ENCODE measurements around the gene RBM33.

The RBM33 gene

DNA sequence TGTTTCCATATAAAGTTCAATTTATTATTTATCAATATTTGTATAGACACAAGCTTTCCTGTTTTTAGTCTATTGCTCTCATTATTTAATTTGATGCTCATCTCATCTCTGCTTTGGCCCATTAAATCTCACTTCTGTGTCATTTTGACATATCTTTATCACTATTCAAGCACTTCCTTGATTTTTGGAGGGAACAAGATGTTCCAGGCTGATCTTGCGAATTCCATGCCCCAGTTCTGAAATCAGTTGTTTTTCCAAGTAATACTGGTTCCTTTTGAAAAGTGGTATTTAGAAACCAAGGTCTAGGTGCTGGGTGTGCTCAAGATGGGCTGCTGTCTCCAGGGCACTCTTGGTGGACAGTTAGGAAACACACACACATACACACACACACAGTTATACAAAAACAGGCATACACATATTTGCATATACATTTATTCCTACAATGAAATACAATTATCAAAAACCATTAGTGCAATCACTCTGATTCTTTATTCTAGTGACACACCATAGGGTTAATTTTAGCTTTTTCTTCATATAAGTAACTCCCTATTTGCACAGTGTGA lies 4.4 kb upstream of the RBM33 start:
- H3K4me1 ChIP-seq (ENCODE audit: insufficient read depth, poor library complexity, severe bottlenecking): no peaks in the 10 kb centered on the region
- no peak for ATAC-seq (ENCODE audit: low read depth)
- no peak overlapping the region for H3K27ac ChIP-seq (ENCODE audit: poor library complexity, severe bottlenecking)
- no peaks in the 10 kb centered on the region for H3K27me3 ChIP-seq (ENCODE audit: insufficient read depth, poor library complexity, severe bottlenecking)
- TF ChIP-seq, protein P1, sequence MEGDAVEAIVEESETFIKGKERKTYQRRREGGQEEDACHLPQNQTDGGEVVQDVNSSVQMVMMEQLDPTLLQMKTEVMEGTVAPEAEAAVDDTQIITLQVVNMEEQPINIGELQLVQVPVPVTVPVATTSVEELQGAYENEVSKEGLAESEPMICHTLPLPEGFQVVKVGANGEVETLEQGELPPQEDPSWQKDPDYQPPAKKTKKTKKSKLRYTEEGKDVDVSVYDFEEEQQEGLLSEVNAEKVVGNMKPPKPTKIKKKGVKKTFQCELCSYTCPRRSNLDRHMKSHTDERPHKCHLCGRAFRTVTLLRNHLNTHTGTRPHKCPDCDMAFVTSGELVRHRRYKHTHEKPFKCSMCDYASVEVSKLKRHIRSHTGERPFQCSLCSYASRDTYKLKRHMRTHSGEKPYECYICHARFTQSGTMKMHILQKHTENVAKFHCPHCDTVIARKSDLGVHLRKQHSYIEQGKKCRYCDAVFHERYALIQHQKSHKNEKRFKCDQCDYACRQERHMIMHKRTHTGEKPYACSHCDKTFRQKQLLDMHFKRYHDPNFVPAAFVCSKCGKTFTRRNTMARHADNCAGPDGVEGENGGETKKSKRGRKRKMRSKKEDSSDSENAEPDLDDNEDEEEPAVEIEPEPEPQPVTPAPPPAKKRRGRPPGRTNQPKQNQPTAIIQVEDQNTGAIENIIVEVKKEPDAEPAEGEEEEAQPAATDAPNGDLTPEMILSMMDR (IDR thresholded peaks at IDR 0.05; ENCODE audit: poor library complexity, severe bottlenecking): no peak
- H3K9me3 ChIP-seq (ENCODE audit: severe bottlenecking): peaks cover 6% of the 10 kb centered on the region
- H3K4me3 ChIP-seq (ENCODE audit: severe bottlenecking): no peak overlapping the region
- DNase-seq (ENCODE audit: low spot score): no peak
- peaks cover 15% of the 10 kb centered on the region for H3K36me3 ChIP-seq (ENCODE audit: low read depth)

DNA sequence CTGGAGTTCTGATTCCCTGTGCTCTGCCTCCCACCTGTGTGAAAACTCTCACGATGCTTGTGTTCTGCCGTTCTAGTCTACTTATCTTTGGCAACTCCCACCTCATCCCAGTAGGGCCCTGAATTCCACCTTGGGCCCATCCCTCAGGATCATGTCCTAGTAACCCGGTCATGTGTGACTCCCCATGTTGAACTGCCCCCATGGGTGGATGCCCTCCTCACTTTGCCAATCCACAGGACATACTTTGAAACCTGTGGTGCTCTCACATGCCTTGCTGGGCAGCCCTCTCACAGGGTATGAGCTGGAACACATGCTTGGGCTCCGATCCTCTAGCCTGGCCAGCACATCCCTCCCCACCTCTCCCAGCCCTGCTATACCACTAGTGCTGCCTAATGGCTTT lies 3.8 kb upstream of the RBM33 start:
- TF ChIP-seq, protein P1 (IDR thresholded peaks at IDR 0.05; ENCODE audit: poor library complexity, severe bottlenecking): no peak
- DNase-seq (ENCODE audit: low spot score) (no peak), ATAC-seq (ENCODE audit: low read depth) (no peak)

DNA sequence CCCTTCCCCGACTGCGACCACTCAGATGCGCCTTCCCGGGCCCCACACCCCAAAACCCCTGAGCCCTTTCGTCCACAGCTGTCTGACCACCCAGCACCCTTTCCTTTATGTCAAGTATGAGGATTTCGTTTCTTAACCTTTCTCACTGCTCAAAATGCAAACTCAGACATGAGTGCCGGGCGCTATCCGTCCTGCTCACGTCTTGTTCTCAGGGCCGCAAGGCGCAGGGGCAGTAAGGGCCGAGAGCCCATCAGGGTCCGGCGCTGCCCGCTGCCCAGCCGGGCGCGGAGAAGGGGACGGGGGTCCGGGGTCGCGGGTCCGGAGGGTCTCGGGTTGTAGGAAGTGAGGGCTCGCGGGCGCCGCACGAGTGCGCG lies 670 bp upstream of the RBM33 start:
- Histone ChIP-seq H3K4me3 (ENCODE audit: severe bottlenecking) (peak overlapping the region; percentile 94), H3K36me3 (ENCODE audit: low read depth) (peaks cover 45% of the 10 kb centered on the region), H3K27ac (ENCODE audit: poor library complexity, severe bottlenecking) (peak overlapping the region; percentile 77), H3K9me3 (ENCODE audit: severe bottlenecking) (peaks cover 3% of the 10 kb centered on the region), H3K4me1 (ENCODE audit: insufficient read depth, poor library complexity, severe bottlenecking) (peaks cover 8% of the 10 kb centered on the region), H3K27me3 (ENCODE audit: insufficient read depth, poor library complexity, severe bottlenecking) (no peaks in the 10 kb centered on the region)
- ATAC-seq (ENCODE audit: low read depth) (peak; percentile 32), DNase-seq (ENCODE audit: low spot score) (no peak)
- TF ChIP-seq, protein P1 (IDR thresholded peaks at IDR 0.05; ENCODE audit: poor library complexity, severe bottlenecking): no peak

More for the DNA sequence above, 3.8 kb upstream of the RBM33 start:
- Histone ChIP-seq H3K27me3 (ENCODE audit: insufficient read depth, poor library complexity, severe bottlenecking) (no peaks in the 10 kb centered on the region), H3K27ac (ENCODE audit: poor library complexity, severe bottlenecking) (no peak overlapping the region), H3K4me3 (ENCODE audit: severe bottlenecking) (no peak overlapping the region), H3K4me1 (ENCODE audit: insufficient read depth, poor library complexity, severe bottlenecking) (no peaks in the 10 kb centered on the region), H3K36me3 (ENCODE audit: low read depth) (peaks cover 15% of the 10 kb centered on the region), H3K9me3 (ENCODE audit: severe bottlenecking) (peaks cover 6% of the 10 kb centered on the region)

DNA sequence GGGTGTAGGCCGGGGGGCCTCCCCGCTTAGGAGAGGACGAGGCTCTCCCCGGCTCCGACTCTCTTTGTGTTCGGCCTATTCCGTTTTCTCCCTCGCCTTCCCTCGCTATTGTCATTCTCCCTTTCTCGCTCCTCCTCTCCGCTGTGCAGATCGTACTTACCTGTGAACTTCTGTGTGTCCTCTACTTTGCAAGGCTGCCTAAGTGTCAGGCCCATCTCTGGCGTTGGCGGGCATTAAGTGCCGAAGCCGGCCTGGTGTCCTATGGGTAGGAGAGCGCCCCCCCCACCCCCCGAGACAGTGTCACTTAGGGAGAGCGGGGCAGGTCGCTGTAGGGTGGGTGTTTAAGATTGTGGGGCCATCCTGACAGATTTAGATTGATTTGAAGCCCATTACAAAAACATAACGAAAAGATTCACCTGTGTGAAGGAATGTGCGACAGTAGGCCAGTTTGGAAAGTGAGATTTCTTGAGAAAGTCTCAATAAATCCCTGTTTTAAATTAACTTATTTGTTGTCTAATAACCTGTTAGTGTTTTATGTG lies 579 bp downstream of the RBM33 start:
- Histone ChIP-seq H3K27ac (ENCODE audit: poor library complexity, severe bottlenecking) (peak overlapping the region; percentile 77), H3K4me3 (ENCODE audit: severe bottlenecking) (peak overlapping the region; percentile 94), H3K9me3 (ENCODE audit: severe bottlenecking) (peaks cover 9% of the 10 kb centered on the region), H3K36me3 (ENCODE audit: low read depth) (peaks cover 57% of the 10 kb centered on the region), H3K27me3 (ENCODE audit: insufficient read depth, poor library complexity, severe bottlenecking) (no peaks in the 10 kb centered on the region), H3K4me1 (ENCODE audit: insufficient read depth, poor library complexity, severe bottlenecking) (peaks cover 8% of the 10 kb centered on the region)
- DNase-seq (ENCODE audit: low spot score) (no peak), ATAC-seq (ENCODE audit: low read depth) (peak; percentile 34)
- TF ChIP-seq, protein P1 (IDR thresholded peaks at IDR 0.05; ENCODE audit: poor library complexity, severe bottlenecking): no peak

DNA sequence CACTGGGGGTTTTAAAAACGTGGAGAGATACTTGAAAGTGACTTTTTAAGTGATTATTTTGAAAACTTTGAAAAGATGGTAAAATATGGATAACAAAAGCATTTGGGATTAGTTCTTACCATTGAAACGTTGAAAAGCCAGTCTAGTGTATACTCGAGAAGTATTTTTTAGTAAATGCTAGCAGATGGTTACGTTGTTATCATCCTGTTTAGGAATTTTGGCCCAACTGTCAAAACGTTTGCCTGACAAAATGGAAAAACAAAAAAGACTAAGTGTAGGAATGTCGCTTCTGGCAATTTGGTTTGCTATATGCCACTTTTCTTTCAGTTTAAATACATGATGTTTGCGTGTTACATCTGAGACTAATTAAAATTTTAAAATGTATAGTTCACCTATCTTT lies 1.2 kb downstream of the RBM33 start:
- ATAC-seq (ENCODE audit: low read depth): no peak
- Histone ChIP-seq H3K36me3 (ENCODE audit: low read depth) (peaks cover 57% of the 10 kb centered on the region), H3K4me1 (ENCODE audit: insufficient read depth, poor library complexity, severe bottlenecking) (peaks cover 8% of the 10 kb centered on the region), H3K4me3 (ENCODE audit: severe bottlenecking) (peak overlapping the region; percentile 94), H3K27me3 (ENCODE audit: insufficient read depth, poor library complexity, severe bottlenecking) (no peaks in the 10 kb centered on the region), H3K27ac (ENCODE audit: poor library complexity, severe bottlenecking) (peak overlapping the region; percentile 77), H3K9me3 (ENCODE audit: severe bottlenecking) (peaks cover 9% of the 10 kb centered on the region)
- DNase-seq (ENCODE audit: low spot score): no peak
- TF ChIP-seq, protein P1 (IDR thresholded peaks at IDR 0.05; ENCODE audit: poor library complexity, severe bottlenecking): no peak
